Endothelial cell of umbilical vein (primary cell): Measurements from ENCODE around the gene FBXO11. TPM values are rescaled to one million over a fixed set of nuclear protein-coding genes. Genes with fewer than 3 reads are reported as not detected.

Source experiments
- BruUV-seq: library from RNA; stranded (reverse); fragments of 400-500 nt; replicated peaks from 2 replicates; lab custom pipeline; 2021; lab: Mats Ljungman, UMichigan
- CTCF ChIA-PET: fragments of 300-600, 350-600 bp; sonication (Branson Sonifier 250); formaldehyde crosslinking; loops from one replicate; lab custom pipeline; 2021; ENCODE audit warnings: antibody characterized with exemption, inconsistent platforms; lab: Charles Lee
- POLR2A ChIA-PET: fragments of 300-600, 350-600 bp; sonication (Branson Sonifier 250); formaldehyde crosslinking; loops from one replicate; lab custom pipeline; 2021; ENCODE audit warnings: antibody characterized with exemption, inconsistent platforms; lab: Charles Lee
- DNase-seq: peaks from one replicate; pipeline ENCODE4 v3.0.0-alpha.2; 2011; ENCODE audit warnings: low read depth, low spot score
- FAIRE-seq: peaks from 2 replicates; lab custom pipeline; 2011; peaks lifted over from hg19 to GRCh38; lab: Jason Lieb, UNC
- H2AFZ ChIP-seq: 2 replicates; pipeline ENCODE4 v1.6.0; 2012; ENCODE audit warnings: low read depth, low read length, control low read depth, inconsistent platforms
- H3K27ac ChIP-seq: 2 replicates; pipeline ENCODE4 v1.5.1; 2011; ENCODE audit warnings: low read depth, mild to moderate bottlenecking, control low read depth, low read length, moderate library complexity; ENCODE audit not compliant: insufficient read depth
- H3K27me3 ChIP-seq, 2 experiments: 2 replicates each; pipeline versions ENCODE4 v1.6.0 to v1.6.1; 2011; ENCODE audit warnings: low read length in 2 of 2, mixed read lengths in 1 of 2; ENCODE audit not compliant: control insufficient read depth in 2 of 2, insufficient read depth in 2 of 2
- H3K36me3 ChIP-seq, 2 experiments: 2 replicates in 1 of 2; 3 replicates in 1 of 2; pipeline ENCODE4 v1.5.1; 2011; ENCODE audit warnings: low read length in 2 of 2, mild to moderate bottlenecking in 1 of 2, moderate library complexity in 1 of 2; ENCODE audit not compliant: control insufficient read depth in 2 of 2, insufficient read depth in 2 of 2; ENCODE audit errors: extremely low read depth in 1 of 2
- H3K4me1 ChIP-seq: 3 replicates; pipeline ENCODE4 v1.5.1; 2011; ENCODE audit warnings: mild to moderate bottlenecking, low read length; ENCODE audit not compliant: control insufficient read depth, insufficient read depth; ENCODE audit errors: extremely low read depth
- H3K4me2 ChIP-seq: 2 replicates; pipeline ENCODE4 v1.6.1; 2011; ENCODE audit warnings: low read length, control low read depth, mixed read lengths; ENCODE audit not compliant: insufficient read depth
- H3K4me3 ChIP-seq, 3 experiments: fragments of 200-600 bp in 1 of 3; sonication (generic), shearing (Covaris generic) in 1 of 3; replicated peaks in 1 of 3; 2 replicates each; pipeline ENCODE4 v1.5.1; 2011 to 2016; ENCODE audit warnings: control low read depth in 3 of 3, low read length in 3 of 3, mild to moderate bottlenecking in 2 of 3, inconsistent platforms in 1 of 3, low read depth in 1 of 3, moderate library complexity in 1 of 3; ENCODE audit not compliant: insufficient read depth in 1 of 3
- H3K79me2 ChIP-seq: 2 replicates; pipeline ENCODE4 v1.6.0; 2012; ENCODE audit warnings: low read length, inconsistent platforms; ENCODE audit not compliant: control insufficient read depth, insufficient read depth
- H3K9ac ChIP-seq: replicated peaks from 2 replicates; pipeline ENCODE3; 2011; ENCODE audit warnings: low read length, control low read depth; ENCODE audit not compliant: insufficient read depth; ENCODE audit errors: extremely low read depth
- H3K9me1 ChIP-seq: replicated peaks from 3 replicates; pipeline ENCODE4 v1.6.0; 2011; ENCODE audit warnings: mild to moderate bottlenecking, low read length; ENCODE audit not compliant: control insufficient read depth, insufficient read depth; ENCODE audit errors: extremely low read depth
- H3K9me3 ChIP-seq: replicated peaks from 2 replicates; pipeline ENCODE4 v1.5.1; 2012; ENCODE audit warnings: low read length, inconsistent platforms; ENCODE audit not compliant: control insufficient read depth, insufficient read depth
- H4K20me1 ChIP-seq: replicated peaks from 2 replicates; pipeline ENCODE3; 2011; ENCODE audit warnings: mild to moderate bottlenecking, low read length; ENCODE audit not compliant: control insufficient read depth, insufficient read depth; ENCODE audit errors: extremely low read depth
- EZH2 ChIP-seq: IDR thresholded peaks from 2 replicates; pipeline ENCODE4 v1.6.1; 2012; ENCODE audit warnings: borderline replicate concordance, low read depth, mild to moderate bottlenecking, moderate library complexity, low read length, inconsistent platforms; ENCODE audit not compliant: severe bottlenecking
- FOS ChIP-seq: IDR thresholded peaks from 2 replicates; pipeline ENCODE4 v1.6.1; 2011; ENCODE audit warnings: mild to moderate bottlenecking, low read length, moderate library complexity, borderline replicate concordance; ENCODE audit not compliant: insufficient read depth
- GATA2 ChIP-seq: IDR thresholded peaks from 2 replicates; pipeline ENCODE4 v1.7.0; 2011; ENCODE audit warnings: low read depth, mild to moderate bottlenecking, moderate library complexity, mixed read lengths, low read length; ENCODE audit not compliant: insufficient read length, insufficient read depth
- JUN ChIP-seq: IDR thresholded peaks from 2 replicates; pipeline ENCODE4 v1.6.1; 2011; ENCODE audit warnings: borderline replicate concordance, low read depth; ENCODE audit not compliant: insufficient read length, insufficient read depth
- POLR2A ChIP-seq: IDR thresholded peaks from 2 replicates; pipeline ENCODE4 v1.6.1; 2012; ENCODE audit warnings: low read depth, mild to moderate bottlenecking, control low read depth, low read length
- POLR2AphosphoS5 ChIP-seq: IDR thresholded peaks from 2 replicates; pipeline ENCODE4 v1.6.1; 2012; ENCODE audit warnings: low read depth, mild to moderate bottlenecking, control low read depth, low read length, moderate library complexity; ENCODE audit not compliant: insufficient read depth
- dilution Hi-C: fragments of 300-500 bp; cut with MboI; formaldehyde crosslinking; loops from one replicate; pipeline ENCODE4 v1.15.0; 2019; ENCODE audit warnings: low sequenced_read_pairs; ENCODE audit not compliant: extremely low pct_ligation_motif_present
- intact Hi-C: fragments of 100-400 bp; cut with micrococcal nuclease; formaldehyde crosslinking; loops from one replicate; pipeline ENCODE4 v1.10.0; 2022
- polyA plus RNA-seq, 4 experiments: library from polyadenylated mRNA; depleted of rRNA in 3 of 4; stranded (reverse) in 3 of 4; unstranded in 1 of 4; fragments of >200 nt; gene quantifications; 2 replicates each; pipeline versions ENCODE4 v1.2.1 to v1.2.3, GENCODE V29; 2011 to 2012; ENCODE audit warnings: missing spikeins in 1 of 4
- total RNA-seq: library from RNA; stranded (reverse); gene quantifications from 2 replicates; pipeline ENCODE4 v1.2.3, GENCODE V29; 2021
- TF ChIP-seq, protein P1 (sequence below), 2 donors: IDR thresholded peaks; 1 replicate in 1 of 2; 2 replicates in 1 of 2; pipeline ENCODE4 v1.5.1; 2011; ENCODE audit warnings: low read length in 2 of 2, mild to moderate bottlenecking in 2 of 2, moderate library complexity in 2 of 2, control low read depth in 1 of 2, inconsistent platforms in 1 of 2, low read depth in 1 of 2; ENCODE audit not compliant: insufficient read depth in 1 of 2; ENCODE audit errors: extremely low read depth in 1 of 2
- TF ChIP-seq, protein P2 (sequence below): IDR thresholded peaks from 2 replicates; pipeline ENCODE4 v1.6.1; 2011; ENCODE audit not compliant: insufficient read depth, insufficient read length

Gene FBXO11
- total and polyA plus RNA-seq, 2 donors (not counting 3 experiments of a cell fraction or from before 2014, with no cell fraction given): 23.4 to 59.6 TPM

DNA sequence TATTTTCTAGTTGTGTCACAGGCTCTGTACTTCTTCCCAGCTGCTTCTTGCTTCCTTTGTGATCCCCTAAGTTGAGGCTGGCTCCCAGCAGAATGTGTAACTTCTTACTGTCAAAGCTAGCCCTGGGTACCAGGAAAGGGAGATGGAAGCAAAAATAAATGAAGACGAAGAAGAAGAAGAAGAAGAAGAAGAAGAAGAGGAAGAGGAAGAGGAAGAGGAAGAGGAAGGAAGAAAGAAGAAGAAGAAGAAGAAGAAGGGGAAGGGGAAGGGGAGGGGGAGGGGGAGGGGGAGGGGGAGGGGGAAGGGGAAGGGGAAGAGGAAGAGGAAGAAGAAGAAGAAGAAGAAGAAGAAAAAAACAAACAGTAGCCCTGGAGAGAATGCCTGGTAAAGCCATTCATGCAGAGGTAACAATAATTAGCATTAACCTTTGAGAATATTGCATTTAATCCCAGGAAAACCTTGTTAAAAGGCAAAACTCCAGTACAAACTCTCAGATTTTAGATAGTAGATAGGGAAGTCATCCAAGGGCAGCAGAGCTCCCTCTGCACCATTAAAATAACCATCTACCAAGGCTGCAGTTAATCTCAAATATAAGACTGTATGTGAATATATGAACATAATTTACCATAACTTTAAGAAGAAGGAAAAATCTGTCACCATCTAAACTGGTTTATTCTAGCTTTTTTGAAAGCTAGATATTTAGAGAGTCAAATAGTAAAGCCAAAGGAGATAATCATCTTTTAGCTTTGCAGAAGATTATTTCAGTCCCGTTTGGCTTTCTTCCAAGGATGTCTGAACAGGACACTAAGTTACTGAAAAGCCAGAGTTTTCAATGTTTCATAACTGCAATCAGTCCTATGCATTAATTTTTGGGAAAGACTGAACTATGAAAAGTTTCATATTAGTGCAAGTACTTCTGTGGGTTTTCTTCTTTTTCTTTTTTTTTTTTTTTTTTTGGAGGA is 44.3 kb upstream of the FBXO11 start:
- dilution Hi-C loops: no loop called here
- Histone ChIP-seq H3K9me1 (no peaks in the 10 kb centered on the region), H3K36me3 (no peaks in the 10 kb centered on the region), H3K79me2 (no peaks in the 10 kb centered on the region), H4K20me1 (no peaks in the 10 kb centered on the region), H3K27me3 (peaks cover 0 to 2% of the 10 kb centered on the region in 2 experiments), H3K9ac (no peak overlapping the region), H3K9me3 (no peaks in the 10 kb centered on the region), H3K27ac (no peak overlapping the region), H2AFZ (no peak overlapping the region), H3K4me2 (no peak overlapping the region), H3K4me1 (no peaks in the 10 kb centered on the region), H3K4me3 (no peak overlapping the region)
- FAIRE-seq: no peak
- no peak for DNase-seq
- ChIA-PET POLR2A (no interaction called here), CTCF (interaction anchor here (1.1 kb wide), 1 partner anchor 11 kb away, joined by 3 read pairs; no protein-coding TSS in a partner anchor)
- TF ChIP-seq, protein P1, sequence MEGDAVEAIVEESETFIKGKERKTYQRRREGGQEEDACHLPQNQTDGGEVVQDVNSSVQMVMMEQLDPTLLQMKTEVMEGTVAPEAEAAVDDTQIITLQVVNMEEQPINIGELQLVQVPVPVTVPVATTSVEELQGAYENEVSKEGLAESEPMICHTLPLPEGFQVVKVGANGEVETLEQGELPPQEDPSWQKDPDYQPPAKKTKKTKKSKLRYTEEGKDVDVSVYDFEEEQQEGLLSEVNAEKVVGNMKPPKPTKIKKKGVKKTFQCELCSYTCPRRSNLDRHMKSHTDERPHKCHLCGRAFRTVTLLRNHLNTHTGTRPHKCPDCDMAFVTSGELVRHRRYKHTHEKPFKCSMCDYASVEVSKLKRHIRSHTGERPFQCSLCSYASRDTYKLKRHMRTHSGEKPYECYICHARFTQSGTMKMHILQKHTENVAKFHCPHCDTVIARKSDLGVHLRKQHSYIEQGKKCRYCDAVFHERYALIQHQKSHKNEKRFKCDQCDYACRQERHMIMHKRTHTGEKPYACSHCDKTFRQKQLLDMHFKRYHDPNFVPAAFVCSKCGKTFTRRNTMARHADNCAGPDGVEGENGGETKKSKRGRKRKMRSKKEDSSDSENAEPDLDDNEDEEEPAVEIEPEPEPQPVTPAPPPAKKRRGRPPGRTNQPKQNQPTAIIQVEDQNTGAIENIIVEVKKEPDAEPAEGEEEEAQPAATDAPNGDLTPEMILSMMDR (IDR thresholded peaks at IDR 0.05; ENCODE audit: extremely low read depth in 1 of 2, insufficient read depth in 1 of 2, low read depth in 1 of 2, low read length in 2 of 2): no peak
- TF ChIP-seq POLR2AphosphoS5 (no peak), JUN (no peak), POLR2A (no peak), EZH2 (no peak), FOS (no peak), GATA2 (no peak)
- TF ChIP-seq, protein P2, sequence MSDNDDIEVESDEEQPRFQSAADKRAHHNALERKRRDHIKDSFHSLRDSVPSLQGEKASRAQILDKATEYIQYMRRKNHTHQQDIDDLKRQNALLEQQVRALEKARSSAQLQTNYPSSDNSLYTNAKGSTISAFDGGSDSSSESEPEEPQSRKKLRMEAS: no peak
- BruUV-seq: no TSS peak
- intact Hi-C loops: loop anchor here (10.0 kb wide), 1 partner anchor 74 kb away; no protein-coding TSS in a partner anchor
